Ectodermal cell (in vitro differentiated cells): Measurements from ENCODE around the gene REPIN1. TPM values are rescaled to one million over a fixed set of nuclear protein-coding genes. Genes with fewer than 3 reads are reported as not detected.

ENCODE experiments used
- H3K27ac ChIP-seq: 2 replicates; pipeline ENCODE4 v1.7.0; 2013; ENCODE audit warnings: mild to moderate bottlenecking, low read depth, low read length; ENCODE audit not compliant: insufficient read depth, poor library complexity, severe bottlenecking
- H3K27me3 ChIP-seq: 2 replicates; pipeline ENCODE4 v1.7.0; 2013; ENCODE audit warnings: mild to moderate bottlenecking, low read length; ENCODE audit not compliant: insufficient read depth, control insufficient read depth, poor library complexity, severe bottlenecking
- H3K36me3 ChIP-seq: one replicate; pipeline ENCODE4 v1.7.0; 2013; ENCODE audit warnings: low read length; ENCODE audit not compliant: control insufficient read depth, insufficient read depth
- H3K4me1 ChIP-seq: one replicate; pipeline ENCODE4 v1.7.0; 2013; ENCODE audit warnings: low read length; ENCODE audit not compliant: control insufficient read depth, insufficient read depth
- H3K4me3 ChIP-seq: 2 replicates; pipeline ENCODE4 v1.7.0; 2013; ENCODE audit warnings: low read depth, low read length, control low read depth; ENCODE audit not compliant: insufficient read depth
- H3K9me3 ChIP-seq: 2 replicates; pipeline ENCODE4 v1.7.0; 2013; ENCODE audit warnings: mild to moderate bottlenecking, low read length, moderate library complexity; ENCODE audit not compliant: control insufficient read depth
- WGBS, 2 experiments: methylation state at CpG; one replicate each; pipeline ENCODE4 v1.1.7; 2013; ENCODE audit warnings: missing lambda C conversion rate in 2 of 2; 5-methylcytosine and 5-hydroxymethylcytosine counted together
- polyA plus RNA-seq, 4 experiments: library from polyadenylated mRNA; stranded (reverse); fragments of 50-300 nt; gene quantifications; one replicate each; pipeline ENCODE4 v1.2.3, GENCODE V29; 2013

REPIN1 gene
- polyA plus RNA-seq (2013, experiment 1 of 4): 75.3 TPM
- polyA plus RNA-seq (2013, experiment 2 of 4): 83.3 TPM
- polyA plus RNA-seq (2013, experiment 3 of 4): 73.8 TPM
- polyA plus RNA-seq (2013, experiment 4 of 4): 79.6 TPM

DNA sequence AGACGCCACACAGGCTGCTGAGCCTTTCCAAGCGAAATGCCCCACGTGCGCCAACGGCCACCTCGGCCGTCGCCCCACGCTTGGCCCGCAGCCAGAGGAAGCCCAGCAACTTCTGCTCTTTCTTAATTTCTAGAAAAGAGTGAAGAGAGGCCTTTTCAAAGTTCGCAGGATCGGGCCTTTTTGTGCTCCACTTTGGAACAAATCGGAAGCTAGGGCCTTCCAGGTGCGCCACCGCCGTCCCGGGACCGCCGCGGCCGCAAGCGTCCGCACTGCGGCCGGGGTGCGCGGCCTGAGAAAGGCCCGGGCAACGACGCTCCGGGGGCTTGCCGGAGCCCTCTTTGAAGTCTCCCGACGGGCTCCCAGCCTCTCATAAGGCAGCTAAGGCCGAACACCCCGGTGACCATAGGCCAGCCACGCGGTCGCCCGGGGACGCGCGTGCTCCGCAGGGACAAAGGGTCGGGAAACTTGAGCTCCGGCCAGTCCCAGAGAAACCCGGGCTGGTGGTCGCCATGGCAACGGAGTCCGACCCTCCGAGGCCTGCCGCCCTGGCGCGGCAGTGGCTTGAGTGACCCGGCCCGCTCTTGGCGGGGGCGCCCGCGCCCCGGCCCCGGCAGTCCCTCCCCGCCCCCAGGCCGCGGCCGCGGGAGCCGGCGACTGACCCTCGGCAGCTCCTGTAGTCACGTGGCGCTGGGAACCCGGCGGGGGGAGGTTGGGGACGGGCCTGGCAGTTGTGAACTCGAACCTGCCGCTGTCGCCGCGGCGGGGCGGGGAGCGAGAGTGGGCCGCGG lies at the start of gene REPIN1:
TSS of gene REPIN1 (plus strand) at position 727 of the 788 bp plus-strand sequence. CDS start 890 bp downstream, outside the sequence.
- H3K9me3 ChIP-seq: no peaks in the 10 kb centered on the region
- 4% methylated on average over 85 of the region's 85 CpGs for WGBS, 2 experiments
- no peaks in the 10 kb centered on the region for H3K27me3 ChIP-seq
- peaks cover 20% of the 10 kb centered on the region for H3K4me1 ChIP-seq
- H3K27ac ChIP-seq: peak within 1 kb of the TSS; percentile 98
- peak within 1 kb of the TSS; percentile 90 for H3K4me3 ChIP-seq
- H3K36me3 ChIP-seq: peaks cover 18% of the 10 kb centered on the region

GRCh38 chr7:150321788-150322113 lies 46.9 kb upstream of the REPIN1 start:
- WGBS, 2 experiments: 93 to 96% methylated on average over 3 of the region's 3 CpGs
- Histone ChIP-seq H3K27ac (no peak overlapping the region), H3K9me3 (no peaks in the 10 kb centered on the region), H3K27me3 (no peaks in the 10 kb centered on the region), H3K4me1 (peaks cover 13% of the 10 kb centered on the region), H3K4me3 (no peak overlapping the region), H3K36me3 (peaks cover 10% of the 10 kb centered on the region)

- Histone ChIP-seq H3K36me3 (peaks cover 15% of the 10 kb centered on the region), H3K27me3 (no peaks in the 10 kb centered on the region), H3K27ac (no peak overlapping the region), H3K4me1 (peaks cover 13% of the 10 kb centered on the region), H3K9me3 (no peaks in the 10 kb centered on the region), H3K4me3 (peak overlapping the region; percentile 74)
- 88 to 93% methylated on average over 4 of the region's 4 CpGs for WGBS, 2 experiments
Measured at GRCh38 chr7:150322114-150322832, 46.3 kb upstream of the REPIN1 start.

DNA sequence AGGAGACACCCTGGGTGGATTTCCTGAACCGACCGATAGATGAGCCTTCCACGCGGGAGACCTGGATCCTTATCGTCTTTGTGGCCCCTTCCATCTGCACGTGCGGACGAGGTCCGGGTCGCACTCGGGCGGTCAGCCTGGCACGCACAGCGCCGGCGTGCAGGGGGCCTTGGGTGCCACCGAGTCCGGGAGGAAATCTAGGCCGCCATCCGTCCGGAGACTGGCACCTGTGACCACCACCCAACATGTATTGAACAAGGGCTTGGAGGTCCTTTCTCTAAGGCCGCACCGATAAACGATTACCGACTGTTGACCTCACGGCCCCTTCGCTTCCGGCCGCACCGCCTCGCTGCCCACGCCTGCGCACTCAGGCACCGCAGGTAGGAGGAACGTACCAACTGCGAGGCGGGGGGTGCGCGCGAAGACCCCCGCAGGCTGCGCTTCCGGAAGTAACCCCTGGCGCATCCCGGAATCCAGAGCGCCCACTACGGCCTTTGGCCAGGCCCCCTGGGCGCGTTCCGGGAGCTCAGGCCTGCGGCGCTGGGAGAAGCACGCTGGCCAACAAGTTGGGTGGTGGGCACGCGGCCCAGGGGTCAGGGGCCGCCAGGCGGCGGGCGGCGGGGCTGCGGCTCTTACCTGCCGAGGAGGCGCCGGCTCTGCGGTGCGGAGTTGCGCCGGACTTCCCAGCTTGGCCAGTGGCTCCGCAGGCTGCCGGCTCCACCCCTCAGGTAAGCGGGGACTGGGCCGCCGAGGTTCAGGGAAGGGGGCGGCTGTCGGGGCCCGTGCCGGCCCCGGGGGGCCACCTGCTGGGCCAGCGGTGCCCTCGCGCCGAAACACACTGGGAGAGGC lies 45.6 kb upstream of the REPIN1 start, which contains the start of the genes ACTR3C and LRRC61:
TSS of gene ACTR3C (minus strand) at position 713 of the 849 bp plus-strand sequence. CDS start 28,249 bp downstream, outside the sequence.
TSS of gene LRRC61 (plus strand) at position 523 of the 849 bp plus-strand sequence. CDS start 13,507 bp downstream, outside the sequence.
- Histone ChIP-seq H3K27me3 (no peaks in the 10 kb centered on the region), H3K4me1 (peaks cover 13% of the 10 kb centered on the region), H3K4me3 (peak within 1 kb of the TSS; percentile 74), H3K36me3 (peaks cover 18% of the 10 kb centered on the region), H3K27ac (no peak within 1 kb of the TSS), H3K9me3 (no peaks in the 10 kb centered on the region)
- WGBS, 2 experiments: 17 to 19% methylated on average over 82 of the region's 82 CpGs

- peaks cover 13% of the 10 kb centered on the region for H3K4me1 ChIP-seq
- H3K27ac ChIP-seq: no peak overlapping the region
- no peaks in the 10 kb centered on the region for H3K27me3 ChIP-seq
- H3K9me3 ChIP-seq: no peaks in the 10 kb centered on the region
- peaks cover 24% of the 10 kb centered on the region for H3K36me3 ChIP-seq
- 14 to 15% methylated on average over 14 to 16 of the region's 16 CpGs for WGBS, 2 experiments
- peak overlapping the region; percentile 74 for H3K4me3 ChIP-seq
Measured at GRCh38 chr7:150323682-150324372, 44.8 kb upstream of the REPIN1 start.

GRCh38 chr7:150324373-150324961 lies 44.2 kb upstream of the REPIN1 start:
- Histone ChIP-seq H3K27ac (no peak overlapping the region), H3K9me3 (no peaks in the 10 kb centered on the region), H3K4me1 (peaks cover 13% of the 10 kb centered on the region), H3K4me3 (peak overlapping the region; percentile 74), H3K27me3 (no peaks in the 10 kb centered on the region), H3K36me3 (peaks cover 27% of the 10 kb centered on the region)
- WGBS, 2 experiments: 39 to 40% methylated on average over 12 of the region's 12 CpGs

DNA sequence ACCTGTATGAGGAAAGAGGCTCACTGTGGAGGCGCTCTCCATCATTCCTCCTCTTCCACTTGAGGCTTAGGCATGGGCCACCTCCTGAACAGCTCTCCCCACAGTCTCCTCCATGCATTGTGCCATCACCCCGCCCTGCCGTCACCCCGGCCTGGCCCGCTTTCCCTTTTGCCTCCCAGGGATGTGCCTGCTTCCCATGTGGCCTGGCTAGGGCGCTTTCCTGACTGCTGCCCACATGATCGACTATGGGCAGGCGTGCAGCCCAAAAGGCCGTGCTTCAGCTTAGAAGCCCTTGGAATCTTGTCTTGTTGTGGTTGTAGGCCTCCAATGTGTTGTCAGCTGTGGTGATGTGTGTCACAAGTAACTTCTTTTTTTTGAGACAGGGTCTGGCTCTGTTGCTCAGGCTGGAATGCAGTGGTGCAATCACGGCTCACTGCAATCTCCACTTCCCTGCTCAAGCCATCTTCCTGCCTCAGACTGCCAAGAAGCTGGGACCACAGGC lies 43.5 kb upstream of the REPIN1 start:
- Histone ChIP-seq H3K9me3 (no peaks in the 10 kb centered on the region), H3K36me3 (peaks cover 27% of the 10 kb centered on the region), H3K4me1 (peaks cover 13% of the 10 kb centered on the region), H3K27me3 (no peaks in the 10 kb centered on the region), H3K4me3 (peak overlapping the region; percentile 74), H3K27ac (no peak overlapping the region)
- WGBS, 2 experiments: 95% methylated on average over 10 of the region's 10 CpGs

- no peaks in the 10 kb centered on the region for H3K27me3 ChIP-seq
- H3K4me1 ChIP-seq: peaks cover 13% of the 10 kb centered on the region
- peaks cover 32% of the 10 kb centered on the region for H3K36me3 ChIP-seq
- no peak overlapping the region for H3K27ac ChIP-seq
- 95% methylated on average over 6 of the region's 6 CpGs for WGBS, 2 experiments
- H3K9me3 ChIP-seq: no peaks in the 10 kb centered on the region
- H3K4me3 ChIP-seq: no peak overlapping the region
Measured at GRCh38 chr7:150325901-150326300, 42.7 kb upstream of the REPIN1 start.
